HG03432 (cell line): ENCODE data around the gene ENOPH1.

ENCODE experiments used
- ATAC-seq: cut with Tn5 transposase; IDR thresholded peaks from one replicate; pipeline ENCODE4 v1.9.1; 2021; ENCODE audit warnings: mild to moderate bottlenecking, moderate library complexity; ENCODE audit not compliant: unreplicated experiment

ENOPH1 gene

GRCh38 chr4:82508011-82508410 lies 77.6 kb downstream of the ENOPH1 start:
- ATAC-seq: no peak

- no peak for ATAC-seq
Measured at GRCh38 chr4:82508806-82509428, 78.5 kb downstream of the ENOPH1 start.

- ATAC-seq: no peak
Measured at GRCh38 chr4:82510216-82510615, 79.8 kb downstream of the ENOPH1 start.
